Measurements from ENCODE around the gene PLGRKT.
"Not testable (repeated sequence)": the region's sequence is repeated elsewhere in the genome, so short reads cannot be mapped to it uniquely, and the experiment has no call there.

The PLGRKT gene

GRCh38 chr9:5321058-5321457, 116.7 kb downstream of the PLGRKT start:
- Histone ChIP-seq H3K9me3 (ENCODE audit: control insufficient read depth, low read length) (no peaks in the 10 kb centered on the region), H3K4me3 (ENCODE audit: insufficient read depth, low read depth, low read length) (no peak overlapping the region), H3K27me3 (ENCODE audit: control insufficient read depth, insufficient read depth, low read length, poor library complexity, severe bottlenecking) (no peaks in the 10 kb centered on the region), H3K36me3 (ENCODE audit: control insufficient read depth, insufficient read depth, low read length) (no peaks in the 10 kb centered on the region), H3K4me1 (ENCODE audit: control insufficient read depth, insufficient read depth, low read length) (no peaks in the 10 kb centered on the region), H3K27ac (ENCODE audit: insufficient read depth, low read depth, low read length, poor library complexity, severe bottlenecking) (no peak overlapping the region)
- 60 to 64% methylated on average over 1 of the region's 1 CpG for WGBS, 2 experiments

DNA sequence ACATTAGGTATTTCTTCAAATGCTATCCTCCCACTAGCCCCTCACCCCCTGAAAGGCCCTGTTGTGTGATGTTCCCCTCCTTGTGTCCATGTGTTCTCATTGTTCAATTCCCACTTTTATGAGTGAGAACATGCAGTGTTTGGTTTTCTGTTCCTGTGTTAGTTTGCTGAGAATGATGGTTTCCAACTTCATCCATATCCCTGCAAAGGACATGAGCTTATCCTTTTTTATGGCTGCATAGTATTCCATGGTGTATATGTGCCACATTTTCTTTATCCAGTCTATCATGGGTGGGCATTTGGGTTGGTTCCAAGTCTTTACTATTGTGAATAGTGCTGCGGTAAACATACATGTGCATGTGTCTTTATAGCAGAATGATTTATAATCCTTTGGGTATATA, 121.3 kb downstream of the PLGRKT start:
- not testable (repeated sequence) for H3K4me1 ChIP-seq (ENCODE audit: control insufficient read depth, insufficient read depth, low read length); H3K36me3 ChIP-seq (ENCODE audit: control insufficient read depth, insufficient read depth, low read length); H3K27me3 ChIP-seq (ENCODE audit: control insufficient read depth, insufficient read depth, low read length, poor library complexity, severe bottlenecking); H3K4me3 ChIP-seq (ENCODE audit: insufficient read depth, low read depth, low read length); H3K9me3 ChIP-seq (ENCODE audit: control insufficient read depth, low read length); H3K27ac ChIP-seq (ENCODE audit: insufficient read depth, low read depth, low read length, poor library complexity, severe bottlenecking)
- 85 to 94% methylated on average over 1 of the region's 1 CpG for WGBS, 2 experiments

- Histone ChIP-seq H3K27me3 (ENCODE audit: control insufficient read depth, insufficient read depth, low read length, poor library complexity, severe bottlenecking) (no peaks in the 10 kb centered on the region), H3K4me3 (ENCODE audit: insufficient read depth, low read depth, low read length) (no peak overlapping the region), H3K36me3 (ENCODE audit: control insufficient read depth, insufficient read depth, low read length) (no peaks in the 10 kb centered on the region), H3K4me1 (ENCODE audit: control insufficient read depth, insufficient read depth, low read length) (no peaks in the 10 kb centered on the region), H3K27ac (ENCODE audit: insufficient read depth, low read depth, low read length, poor library complexity, severe bottlenecking) (no peak overlapping the region), H3K9me3 (ENCODE audit: control insufficient read depth, low read length) (no peaks in the 10 kb centered on the region)
- 64 to 71% methylated on average over 3 to 4 of the region's 4 CpGs for WGBS, 2 experiments
These were observed 122.4 kb downstream of the PLGRKT start for GRCh38 chr9:5315187-5315923.

DNA sequence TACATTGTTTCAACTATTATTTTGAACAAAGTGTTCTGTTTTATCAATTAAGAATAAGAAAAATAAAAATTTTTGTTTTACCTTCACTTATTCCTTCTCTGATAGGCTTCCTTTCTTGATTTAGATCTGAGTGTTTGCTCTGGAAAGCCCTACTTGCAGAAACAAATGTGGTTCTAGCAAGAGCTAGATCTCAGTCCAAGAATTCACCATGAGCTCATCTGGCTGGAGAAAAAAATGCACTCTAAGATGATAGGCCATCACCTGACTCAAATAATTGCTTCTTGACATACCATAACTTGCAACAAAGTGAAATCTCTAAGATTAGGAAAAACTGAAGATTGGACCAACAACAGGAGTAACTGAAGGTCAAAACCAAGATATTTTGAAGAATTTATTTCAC, 126.9 kb downstream of the PLGRKT start:
- no peaks in the 10 kb centered on the region for H3K27me3 ChIP-seq (ENCODE audit: control insufficient read depth, insufficient read depth, low read length, poor library complexity, severe bottlenecking)
- no peaks in the 10 kb centered on the region for H3K36me3 ChIP-seq (ENCODE audit: control insufficient read depth, insufficient read depth, low read length)
- no peaks in the 10 kb centered on the region for H3K9me3 ChIP-seq (ENCODE audit: control insufficient read depth, low read length)
- H3K27ac ChIP-seq (ENCODE audit: insufficient read depth, low read depth, low read length, poor library complexity, severe bottlenecking), result no peak overlapping the region
- no peak overlapping the region for H3K4me3 ChIP-seq (ENCODE audit: insufficient read depth, low read depth, low read length)
- H3K4me1 ChIP-seq (ENCODE audit: control insufficient read depth, insufficient read depth, low read length), result no peaks in the 10 kb centered on the region

Measured in ectodermal cell (in vitro differentiated cells).